Measurements from ENCODE around the gene CLEC5A.

The CLEC5A gene

DNA sequence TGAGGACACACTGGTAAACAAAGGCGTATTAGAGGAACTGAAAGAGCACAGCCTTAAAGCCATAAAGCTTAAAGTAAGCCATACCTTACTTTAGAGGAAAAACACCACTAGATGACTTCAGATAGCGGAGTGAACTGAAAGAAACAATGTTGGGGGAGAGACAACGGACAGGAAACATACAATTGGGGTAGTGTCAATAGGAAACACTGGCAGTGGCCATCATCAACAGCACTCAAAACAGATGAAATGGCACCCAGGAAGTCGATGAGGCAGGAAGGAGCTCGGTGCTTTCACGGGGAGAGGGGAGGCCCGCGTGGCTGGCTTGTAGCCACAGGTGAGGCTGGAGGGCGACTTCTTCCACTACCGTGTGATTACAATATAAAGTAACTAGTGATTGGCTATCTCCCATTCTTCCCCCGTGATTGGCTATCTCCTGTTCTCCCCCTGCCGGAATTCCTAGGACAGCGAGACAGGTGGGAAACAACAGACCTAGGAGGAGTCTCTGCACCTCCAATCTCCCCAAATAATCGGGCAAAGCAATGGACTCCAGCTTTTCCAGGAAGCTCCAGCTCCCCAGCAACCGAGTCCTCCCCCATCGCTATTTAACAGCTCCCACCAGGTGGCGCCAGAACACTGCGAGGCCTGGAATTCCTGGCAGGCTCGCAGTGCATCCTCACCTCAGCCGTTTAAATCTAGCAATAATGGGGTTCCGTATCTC lies 29.2 kb upstream of the CLEC5A start:
- DNase-seq (ENCODE audit: extremely low spot score): peak; percentile 87
- ChIA-PET POLR2A (interaction anchor here (1.0 kb wide), 1 partner anchor 10 kb away, joined by 3 read pairs; no protein-coding TSS in a partner anchor), CTCF (interaction anchor here (0.6 to 3.2 kb wide), 24 partner anchors 10 to 665 kb away, joined by 3 to 19 read pairs (median 4); no protein-coding TSS in a partner anchor)
- no peak for TF ChIP-seq FOXA1 (IDR thresholded peaks at IDR 0.05)
- TF ChIP-seq ARNT (IDR thresholded peaks at IDR 0.05): no peak
- TF ChIP-seq FOXK2 (IDR thresholded peaks at IDR 0.05): no peak
- no peak; the same call in 1 of the 2 replicates for TF ChIP-seq L3MBTL2 (conservative IDR thresholded peaks at IDR 0.05)

DNA sequence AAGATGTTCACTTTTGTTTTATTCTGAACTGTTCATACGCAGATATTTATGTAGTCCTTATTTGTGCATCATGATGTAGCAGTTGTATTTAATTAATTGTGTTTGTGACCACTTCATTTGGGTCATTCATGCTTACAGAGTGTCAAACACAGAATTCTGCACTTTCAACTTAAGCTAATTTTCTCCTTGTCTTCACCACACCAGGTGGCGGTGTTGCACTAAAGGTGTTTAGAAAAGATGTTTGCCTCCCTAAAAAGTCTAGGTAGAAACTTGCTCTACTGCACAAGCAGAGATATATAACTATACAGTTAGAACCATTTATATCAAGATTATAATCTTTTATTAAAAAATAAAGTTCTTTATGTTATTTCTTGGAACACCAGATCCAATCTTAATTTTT lies 28.1 kb upstream of the CLEC5A start:
- TF ChIP-seq SP1 (IDR thresholded peaks at IDR 0.05) (no peak), TARDBP (IDR thresholded peaks at IDR 0.05) (no peak), BHLHE40 (IDR thresholded peaks at IDR 0.05; ENCODE audit: borderline replicate concordance) (no peak), ZNF384 (IDR thresholded peaks at IDR 0.05) (no peak), ARNT (IDR thresholded peaks at IDR 0.05) (no peak)
- no peak for DNase-seq (ENCODE audit: extremely low spot score)
- ChIA-PET POLR2A (no interaction called here), CTCF (interaction anchor here (0.6 to 3.2 kb wide), 9 partner anchors 11 to 1240 kb away, joined by 3 to 8 read pairs (median 4); no protein-coding TSS in a partner anchor)

DNA sequence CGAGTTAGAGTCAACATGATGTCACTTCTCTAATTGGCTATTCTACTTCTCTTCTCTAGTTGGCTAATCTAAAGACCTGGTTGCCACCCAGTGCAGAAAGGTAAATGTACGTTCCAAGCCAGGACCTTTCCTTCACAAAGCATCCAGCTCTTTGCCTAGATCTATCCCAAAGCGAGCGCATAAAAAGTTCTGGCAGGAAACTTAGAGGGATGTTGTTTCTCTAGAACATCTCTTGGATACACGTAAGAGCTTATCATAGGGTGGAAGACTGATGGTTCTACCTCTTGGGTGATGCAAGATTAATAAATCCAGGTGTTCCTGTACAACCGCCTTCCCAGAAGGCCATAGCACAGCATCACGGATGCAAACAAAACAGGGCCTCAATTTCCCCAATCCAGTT lies 26.9 kb upstream of the CLEC5A start, which contains the start of gene TAS2R38:
TAS2R38 (minus strand) TSS at position 101 of the 400 bp plus-strand sequence; CDS start at position 17, 84 bp downstream.
- ChIA-PET CTCF (interaction anchor here (3.2 kb wide), 1 partner anchor 217 kb away, joined by 8 read pairs; no protein-coding TSS in a partner anchor), POLR2A (no interaction called here)
- TF ChIP-seq NFRKB (IDR thresholded peaks at IDR 0.05) (no peak), FOXK2 (IDR thresholded peaks at IDR 0.05) (no peak), L3MBTL2 (conservative IDR thresholded peaks at IDR 0.05) (no peak), ZNF384 (IDR thresholded peaks at IDR 0.05) (no peak), TARDBP (IDR thresholded peaks at IDR 0.05) (no peak), BHLHE40 (IDR thresholded peaks at IDR 0.05; ENCODE audit: borderline replicate concordance) (no peak), HDGF (IDR thresholded peaks at IDR 0.05; ENCODE audit: borderline replicate concordance) (no peak), SUZ12 (IDR thresholded peaks at IDR 0.05) (no peak), LEF1 (IDR thresholded peaks at IDR 0.05; ENCODE audit: borderline replicate concordance) (no peak), ELF4 (IDR thresholded peaks at IDR 0.05) (no peak), ARNT (IDR thresholded peaks at IDR 0.05) (no peak), FOXM1 (IDR thresholded peaks at IDR 0.05; ENCODE audit: borderline replicate concordance) (no peak), FOXA1 (IDR thresholded peaks at IDR 0.05) (no peak), CTBP1 (IDR thresholded peaks at IDR 0.05; ENCODE audit: borderline replicate concordance) (no peak), SP1 (IDR thresholded peaks at IDR 0.05) (no peak)
- TF ChIP-seq, protein P1, sequence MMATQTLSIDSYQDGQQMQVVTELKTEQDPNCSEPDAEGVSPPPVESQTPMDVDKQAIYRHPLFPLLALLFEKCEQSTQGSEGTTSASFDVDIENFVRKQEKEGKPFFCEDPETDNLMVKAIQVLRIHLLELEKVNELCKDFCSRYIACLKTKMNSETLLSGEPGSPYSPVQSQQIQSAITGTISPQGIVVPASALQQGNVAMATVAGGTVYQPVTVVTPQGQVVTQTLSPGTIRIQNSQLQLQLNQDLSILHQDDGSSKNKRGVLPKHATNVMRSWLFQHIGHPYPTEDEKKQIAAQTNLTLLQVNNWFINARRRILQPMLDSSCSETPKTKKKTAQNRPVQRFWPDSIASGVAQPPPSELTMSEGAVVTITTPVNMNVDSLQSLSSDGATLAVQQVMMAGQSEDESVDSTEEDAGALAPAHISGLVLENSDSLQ (IDR thresholded peaks at IDR 0.05): no peak
- no peak for DNase-seq (ENCODE audit: extremely low spot score)

DNA sequence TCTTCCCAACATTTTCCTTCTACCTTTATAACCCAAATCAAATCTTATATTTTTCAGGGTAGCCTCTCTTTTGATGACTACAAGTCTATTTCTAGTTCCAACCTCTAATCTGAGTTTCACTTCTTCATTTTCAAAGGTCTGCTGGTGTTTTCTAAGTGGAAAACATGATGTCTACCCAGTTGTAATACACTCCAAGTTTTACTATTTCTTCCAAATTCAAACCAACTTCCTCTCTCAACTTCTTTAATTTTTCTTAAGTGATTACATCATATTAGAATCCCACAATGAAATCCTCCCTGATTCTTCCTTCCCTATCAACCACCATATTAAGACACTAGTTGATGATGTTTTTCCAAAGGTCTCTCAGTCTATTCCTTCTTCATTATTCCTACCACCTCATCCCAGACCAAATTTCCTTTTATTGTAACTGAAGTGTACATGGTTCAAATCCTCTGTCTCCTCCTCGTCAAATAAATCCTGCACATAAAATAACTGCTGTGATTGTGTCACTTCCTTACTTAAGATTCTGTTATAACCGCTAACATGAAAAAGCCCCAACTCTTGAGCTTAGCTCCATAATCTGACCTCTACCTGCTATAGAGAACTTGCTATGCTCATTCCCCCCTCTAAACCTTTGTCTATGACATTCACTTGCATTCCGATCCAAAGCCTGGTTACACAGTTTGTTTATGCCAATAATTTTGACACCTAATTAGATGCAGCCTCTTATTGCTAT lies 14.1 kb upstream of the CLEC5A start:
- ChIA-PET CTCF (no interaction called here), POLR2A (no interaction called here)
- no peak for DNase-seq (ENCODE audit: extremely low spot score)
- TF ChIP-seq NFRKB (IDR thresholded peaks at IDR 0.05): no peak
- TF ChIP-seq LEF1 (IDR thresholded peaks at IDR 0.05; ENCODE audit: borderline replicate concordance): no peak

DNA sequence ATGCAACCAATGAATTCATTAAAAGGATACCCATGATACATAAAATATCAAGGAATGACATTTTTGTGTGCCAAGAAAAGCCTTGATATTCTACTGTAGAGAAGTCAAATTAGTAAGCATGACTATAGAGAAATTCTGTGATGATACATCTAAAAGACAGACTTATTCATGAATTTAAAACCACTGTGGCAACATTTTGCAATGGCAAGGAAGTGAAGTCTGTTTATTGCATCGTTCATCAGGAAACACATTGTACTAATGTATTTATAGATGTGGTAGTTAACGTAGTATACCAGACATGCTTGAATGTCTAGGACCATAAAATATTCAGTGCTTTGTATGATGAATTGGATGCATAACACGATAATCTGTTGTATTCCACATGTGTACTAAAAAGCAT lies 9.3 kb upstream of the CLEC5A start:
- TF ChIP-seq SUZ12 (IDR thresholded peaks at IDR 0.05): no peak
- no peak for TF ChIP-seq FOXK2 (IDR thresholded peaks at IDR 0.05)
- TF ChIP-seq HDGF (IDR thresholded peaks at IDR 0.05; ENCODE audit: borderline replicate concordance): no peak
- TF ChIP-seq FOXA1 (IDR thresholded peaks at IDR 0.05): no peak
- TF ChIP-seq BHLHE40 (IDR thresholded peaks at IDR 0.05; ENCODE audit: borderline replicate concordance): no peak
- no peak for TF ChIP-seq NFRKB (IDR thresholded peaks at IDR 0.05)
- no peak for TF ChIP-seq ELF4 (IDR thresholded peaks at IDR 0.05)
- TF ChIP-seq CTBP1 (IDR thresholded peaks at IDR 0.05; ENCODE audit: borderline replicate concordance): no peak
- no peak for TF ChIP-seq ARNT (IDR thresholded peaks at IDR 0.05)
- TF ChIP-seq FOXM1 (IDR thresholded peaks at IDR 0.05; ENCODE audit: borderline replicate concordance): no peak
- TF ChIP-seq SP1 (IDR thresholded peaks at IDR 0.05): no peak
- no peak for TF ChIP-seq ZNF384 (IDR thresholded peaks at IDR 0.05)
- no peak for TF ChIP-seq LEF1 (IDR thresholded peaks at IDR 0.05; ENCODE audit: borderline replicate concordance)
- ChIA-PET POLR2A (no interaction called here), CTCF (no interaction called here)
- DNase-seq (ENCODE audit: extremely low spot score): no peak

DNA sequence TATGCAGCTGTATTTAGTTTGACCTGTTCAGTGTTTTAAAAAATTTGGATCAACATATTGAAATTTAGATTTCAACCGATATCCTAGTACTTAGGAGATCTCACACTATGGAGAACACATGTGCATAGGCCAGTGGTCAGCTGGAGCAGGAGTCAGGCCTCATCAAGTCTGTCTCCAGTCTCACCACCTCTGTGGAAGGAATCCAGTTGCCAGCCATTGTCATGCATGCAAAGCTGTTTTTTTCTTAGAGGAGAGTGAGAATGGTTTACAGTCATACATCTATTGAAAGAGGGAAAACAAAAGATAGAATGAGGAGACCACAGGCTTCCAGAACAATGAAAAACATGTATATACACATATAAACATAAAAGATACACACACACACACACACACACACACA lies 7.6 kb upstream of the CLEC5A start:
- TF ChIP-seq HDGF (IDR thresholded peaks at IDR 0.05; ENCODE audit: borderline replicate concordance): no peak
- POLR2A ChIA-PET: no interaction called here
- CTCF ChIA-PET: no interaction called here
- no peak for DNase-seq (ENCODE audit: extremely low spot score)

DNA sequence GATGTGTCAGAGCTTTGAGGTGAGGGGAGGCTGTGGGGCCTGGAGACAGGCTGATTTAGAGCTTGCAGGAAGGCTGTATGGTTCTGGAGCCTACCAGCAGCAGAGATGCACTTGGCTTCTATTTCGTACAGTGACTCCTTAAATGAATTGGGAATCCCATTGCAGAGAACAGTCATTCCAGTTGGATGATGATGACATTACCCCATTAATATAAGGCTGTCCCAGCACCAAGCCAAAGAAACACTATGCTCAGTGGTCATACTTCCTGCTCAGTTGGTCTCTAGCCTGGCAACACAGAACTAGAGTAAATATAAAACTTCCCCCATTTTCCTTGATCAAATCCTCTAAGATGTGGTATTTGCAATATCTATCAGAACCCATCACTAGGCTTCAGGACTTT lies 5.7 kb upstream of the CLEC5A start:
- TF ChIP-seq CTBP1 (IDR thresholded peaks at IDR 0.05; ENCODE audit: borderline replicate concordance): no peak
- TF ChIP-seq FOXM1 (IDR thresholded peaks at IDR 0.05; ENCODE audit: borderline replicate concordance): no peak
- TF ChIP-seq FOXK2 (IDR thresholded peaks at IDR 0.05): no peak
- no peak for TF ChIP-seq NFRKB (IDR thresholded peaks at IDR 0.05)
- no peak for TF ChIP-seq BHLHE40 (IDR thresholded peaks at IDR 0.05; ENCODE audit: borderline replicate concordance)
- no peak for TF ChIP-seq SUZ12 (IDR thresholded peaks at IDR 0.05)
- TF ChIP-seq ZNF384 (IDR thresholded peaks at IDR 0.05): no peak
- no peak for TF ChIP-seq HDGF (IDR thresholded peaks at IDR 0.05; ENCODE audit: borderline replicate concordance)
- TF ChIP-seq, protein P1 (IDR thresholded peaks at IDR 0.05): no peak
- no peak for TF ChIP-seq FOXA1 (IDR thresholded peaks at IDR 0.05)
- POLR2A ChIA-PET: no interaction called here
- no peak for DNase-seq (ENCODE audit: extremely low spot score)
- CTCF ChIA-PET: no interaction called here
